NCI-H2029 treated with DMSO at 0.1 percent for 48 hours (cell line): ENCODE measurements around the gene MTCL1.

Source experiments
- DNase-seq: peaks from one replicate; lab custom pipeline; 2025; lab: John Stamatoyannopoulos, UW

Gene MTCL1

GRCh38 chr18:8688216-8688800 lies 17.0 kb upstream of the MTCL1 start:
- DNase-seq: no peak

GRCh38 chr18:8688816-8689215 lies 16.5 kb upstream of the MTCL1 start:
- no peak for DNase-seq

GRCh38 chr18:8689517-8689916 lies 15.8 kb upstream of the MTCL1 start:
- DNase-seq: no peak

- DNase-seq: no peak
Observed at GRCh38 chr18:8694891-8695290, 10.5 kb upstream of the MTCL1 start.

GRCh38 chr18:8695932-8696517 lies 9.3 kb upstream of the MTCL1 start:
- no peak for DNase-seq

GRCh38 chr18:8696749-8697211 lies 8.6 kb upstream of the MTCL1 start:
- DNase-seq: no peak

GRCh38 chr18:8699126-8699525 lies 6.2 kb upstream of the MTCL1 start:
- DNase-seq: no peak

- DNase-seq: no peak
Observed at GRCh38 chr18:8699948-8700347, 5.4 kb upstream of the MTCL1 start.

GRCh38 chr18:8701546-8702118 lies 3.7 kb upstream of the MTCL1 start:
- DNase-seq: no peak

- no peak for DNase-seq
Observed at GRCh38 chr18:8702668-8703067, 2.7 kb upstream of the MTCL1 start.

GRCh38 chr18:8703092-8703709 lies 2.2 kb upstream of the MTCL1 start:
- no peak for DNase-seq

- no peak for DNase-seq
Observed at GRCh38 chr18:8703781-8704301, 1.5 kb upstream of the MTCL1 start.

GRCh38 chr18:8704361-8705237 lies 757 bp upstream of the MTCL1 start:
- DNase-seq: peak; percentile 6

GRCh38 chr18:8705961-8706790 lies 820 bp downstream of the MTCL1 start:
- no peak for DNase-seq

GRCh38 chr18:8706791-8707555 lies 1.6 kb downstream of the MTCL1 start:
- DNase-seq: no peak

- no peak for DNase-seq
Observed at GRCh38 chr18:8707556-8708300, 2.4 kb downstream of the MTCL1 start.

GRCh38 chr18:8708670-8709069 lies 3.3 kb downstream of the MTCL1 start:
- no peak for DNase-seq

- DNase-seq: no peak
Observed at GRCh38 chr18:8709248-8710059, 4.1 kb downstream of the MTCL1 start.

- DNase-seq: no peak
Observed at GRCh38 chr18:8711736-8712135, 6.4 kb downstream of the MTCL1 start.
